ENCODE data around the gene MMP24.
A peak's percentile ranks its signal among the peaks of the same experiment; 100 is the strongest.

MMP24 gene

GRCh38 chr20:35235881-35236280, 9.4 kb downstream of the MMP24 start:
- no peaks in the 10 kb centered on the region for H3K27me3 ChIP-seq (ENCODE audit: insufficient read depth, low read length)
- H2AK5ac ChIP-seq (ENCODE audit: low read length) = no peak overlapping the region
- H2BK12ac ChIP-seq (ENCODE audit: low read length) = no peak overlapping the region
- WGBS (ENCODE audit: extremely low coverage, insufficient coverage, insufficient read length) = no CpG with 5 or more reads among the region's 6 CpGs
- H3K9ac ChIP-seq (ENCODE audit: low read length) = no peak overlapping the region
- peaks cover 3% of the 10 kb centered on the region for H3K9me3 ChIP-seq (ENCODE audit: insufficient read depth, low read depth, low read length)
- no peak overlapping the region for H4K12ac ChIP-seq (ENCODE audit: low read depth, low read length)
- DNase-seq = no peak
- H3K4me2 ChIP-seq (ENCODE audit: low read length) = no peak overlapping the region
- H4K8ac ChIP-seq (ENCODE audit: low read depth, low read length) = no peak overlapping the region
- peaks cover 6 to 8% of the 10 kb centered on the region in 2 experiments for H3K4me1 ChIP-seq (ENCODE audit: control insufficient read depth in 1 of 2, insufficient read depth in 2 of 2, low read length in 2 of 2)
- H3K14ac ChIP-seq (ENCODE audit: low read length) = no peak overlapping the region
- no peak overlapping the region for H2BK120ac ChIP-seq (ENCODE audit: insufficient read depth, low read length, poor library complexity)
- H3K79me1 ChIP-seq (ENCODE audit: low read length) = no peaks in the 10 kb centered on the region
- no peaks in the 10 kb centered on the region for H3K79me2 ChIP-seq (ENCODE audit: control insufficient read depth, insufficient read depth, low read length, poor library complexity)
- no peaks in the 10 kb centered on the region for H3K36me3 ChIP-seq (ENCODE audit: control insufficient read depth in 1 of 2, insufficient read depth in 2 of 2, low read length in 2 of 2)
- no peak overlapping the region for H2AFZ ChIP-seq (ENCODE audit: insufficient read depth, low read length, poor library complexity)
- no peak overlapping the region for H3K4ac ChIP-seq (ENCODE audit: low read depth, low read length)
- no peak overlapping the region for H3K27ac ChIP-seq (ENCODE audit: low read depth, low read length)
- no peak overlapping the region for H3K18ac ChIP-seq (ENCODE audit: low read length)
- no peak overlapping the region for H2BK5ac ChIP-seq (ENCODE audit: low read depth, low read length, poor library complexity)
- no peak overlapping the region for H3K4me3 ChIP-seq (ENCODE audit: low read depth, low read length)
- H4K91ac ChIP-seq (ENCODE audit: low read depth, low read length) = no peak overlapping the region
- no peak overlapping the region for H3K23ac ChIP-seq (ENCODE audit: low read length)

GRCh38 chr20:35237486-35237885, 11.0 kb downstream of the MMP24 start:
- H3K36me3 ChIP-seq (ENCODE audit: control insufficient read depth in 1 of 2, insufficient read depth in 2 of 2, low read length in 2 of 2) = no peaks in the 10 kb centered on the region
- H2BK12ac ChIP-seq (ENCODE audit: low read length) = no peak overlapping the region
- peaks cover 12 to 13% of the 10 kb centered on the region in 2 experiments for H3K4me1 ChIP-seq (ENCODE audit: control insufficient read depth in 1 of 2, insufficient read depth in 2 of 2, low read length in 2 of 2)
- H3K18ac ChIP-seq (ENCODE audit: low read length) = no peak overlapping the region
- H3K23ac ChIP-seq (ENCODE audit: low read length) = no peak overlapping the region
- peak; percentile 27 to 78 for DNase-seq
- H3K4me3 ChIP-seq (ENCODE audit: low read depth, low read length) = no peak overlapping the region
- no peak overlapping the region for H3K4me2 ChIP-seq (ENCODE audit: low read length)
- H3K4ac ChIP-seq (ENCODE audit: low read depth, low read length) = no peak overlapping the region
- H3K14ac ChIP-seq (ENCODE audit: low read length) = no peak overlapping the region
- no peaks in the 10 kb centered on the region for H3K79me2 ChIP-seq (ENCODE audit: control insufficient read depth, insufficient read depth, low read length, poor library complexity)
- no peak overlapping the region for H4K12ac ChIP-seq (ENCODE audit: low read depth, low read length)
- H4K91ac ChIP-seq (ENCODE audit: low read depth, low read length) = no peak overlapping the region
- H3K27ac ChIP-seq (ENCODE audit: low read depth, low read length) = no peak overlapping the region
- no peak overlapping the region for H4K8ac ChIP-seq (ENCODE audit: low read depth, low read length)
- no peak overlapping the region for H2AK5ac ChIP-seq (ENCODE audit: low read length)
- H2AFZ ChIP-seq (ENCODE audit: insufficient read depth, low read length, poor library complexity) = no peak overlapping the region
- no peak overlapping the region for H3K9ac ChIP-seq (ENCODE audit: low read length)
- H2BK120ac ChIP-seq (ENCODE audit: insufficient read depth, low read length, poor library complexity) = no peak overlapping the region
- peaks cover 3% of the 10 kb centered on the region for H3K9me3 ChIP-seq (ENCODE audit: insufficient read depth, low read depth, low read length)
- H3K27me3 ChIP-seq (ENCODE audit: insufficient read depth, low read length) = no peaks in the 10 kb centered on the region
- H3K79me1 ChIP-seq (ENCODE audit: low read length) = no peaks in the 10 kb centered on the region
- H2BK5ac ChIP-seq (ENCODE audit: low read depth, low read length, poor library complexity) = no peak overlapping the region

GRCh38 chr20:35238170-35238569, 11.7 kb downstream of the MMP24 start:
- H2BK12ac ChIP-seq (ENCODE audit: low read length) = no peak overlapping the region
- no peak overlapping the region for H3K14ac ChIP-seq (ENCODE audit: low read length)
- H3K79me1 ChIP-seq (ENCODE audit: low read length) = no peaks in the 10 kb centered on the region
- no peak overlapping the region for H3K23ac ChIP-seq (ENCODE audit: low read length)
- peaks cover 12 to 13% of the 10 kb centered on the region in 2 experiments for H3K4me1 ChIP-seq (ENCODE audit: control insufficient read depth in 1 of 2, insufficient read depth in 2 of 2, low read length in 2 of 2)
- no peak for DNase-seq
- H3K4me2 ChIP-seq (ENCODE audit: low read length) = no peak overlapping the region
- no peak overlapping the region for H3K27ac ChIP-seq (ENCODE audit: low read depth, low read length)
- no CpG with 5 or more reads among the region's 4 CpGs for WGBS (ENCODE audit: extremely low coverage, insufficient coverage, insufficient read length)
- H2BK120ac ChIP-seq (ENCODE audit: insufficient read depth, low read length, poor library complexity) = no peak overlapping the region
- no peak overlapping the region for H3K4ac ChIP-seq (ENCODE audit: low read depth, low read length)
- H2AK5ac ChIP-seq (ENCODE audit: low read length) = no peak overlapping the region
- no peak overlapping the region for H4K91ac ChIP-seq (ENCODE audit: low read depth, low read length)
- H3K36me3 ChIP-seq (ENCODE audit: control insufficient read depth in 1 of 2, insufficient read depth in 2 of 2, low read length in 2 of 2) = no peaks in the 10 kb centered on the region
- no peaks in the 10 kb centered on the region for H3K79me2 ChIP-seq (ENCODE audit: control insufficient read depth, insufficient read depth, low read length, poor library complexity)
- H3K9ac ChIP-seq (ENCODE audit: low read length) = no peak overlapping the region
- peaks cover 1% of the 10 kb centered on the region for H3K9me3 ChIP-seq (ENCODE audit: insufficient read depth, low read depth, low read length)
- no peaks in the 10 kb centered on the region for H3K27me3 ChIP-seq (ENCODE audit: insufficient read depth, low read length)
- no peak overlapping the region for H2AFZ ChIP-seq (ENCODE audit: insufficient read depth, low read length, poor library complexity)
- H2BK5ac ChIP-seq (ENCODE audit: low read depth, low read length, poor library complexity) = no peak overlapping the region
- no peak overlapping the region for H3K4me3 ChIP-seq (ENCODE audit: low read depth, low read length)
- no peak overlapping the region for H4K8ac ChIP-seq (ENCODE audit: low read depth, low read length)
- no peak overlapping the region for H3K18ac ChIP-seq (ENCODE audit: low read length)
- H4K12ac ChIP-seq (ENCODE audit: low read depth, low read length) = no peak overlapping the region

GRCh38 chr20:35238735-35239134, 12.2 kb downstream of the MMP24 start:
- no peak overlapping the region for H3K23ac ChIP-seq (ENCODE audit: low read length)
- no peak overlapping the region for H4K91ac ChIP-seq (ENCODE audit: low read depth, low read length)
- H3K27me3 ChIP-seq (ENCODE audit: insufficient read depth, low read length) = no peaks in the 10 kb centered on the region
- peaks cover 12 to 13% of the 10 kb centered on the region in 2 experiments for H3K4me1 ChIP-seq (ENCODE audit: control insufficient read depth in 1 of 2, insufficient read depth in 2 of 2, low read length in 2 of 2)
- peaks cover 1% of the 10 kb centered on the region for H3K9me3 ChIP-seq (ENCODE audit: insufficient read depth, low read depth, low read length)
- H2BK12ac ChIP-seq (ENCODE audit: low read length) = no peak overlapping the region
- no peak overlapping the region for H2AFZ ChIP-seq (ENCODE audit: insufficient read depth, low read length, poor library complexity)
- WGBS (ENCODE audit: extremely low coverage, insufficient coverage, insufficient read length) = no CpG with 5 or more reads among the region's 5 CpGs
- no peak overlapping the region for H3K18ac ChIP-seq (ENCODE audit: low read length)
- no peak overlapping the region for H3K27ac ChIP-seq (ENCODE audit: low read depth, low read length)
- DNase-seq = no peak
- H3K36me3 ChIP-seq (ENCODE audit: control insufficient read depth in 1 of 2, insufficient read depth in 2 of 2, low read length in 2 of 2) = no peaks in the 10 kb centered on the region
- no peak overlapping the region for H4K12ac ChIP-seq (ENCODE audit: low read depth, low read length)
- no peak overlapping the region for H3K4me2 ChIP-seq (ENCODE audit: low read length)
- H4K8ac ChIP-seq (ENCODE audit: low read depth, low read length) = no peak overlapping the region
- H2BK5ac ChIP-seq (ENCODE audit: low read depth, low read length, poor library complexity) = no peak overlapping the region
- H3K79me2 ChIP-seq (ENCODE audit: control insufficient read depth, insufficient read depth, low read length, poor library complexity) = no peaks in the 10 kb centered on the region
- no peak overlapping the region for H3K14ac ChIP-seq (ENCODE audit: low read length)
- H3K4ac ChIP-seq (ENCODE audit: low read depth, low read length) = no peak overlapping the region
- H2BK120ac ChIP-seq (ENCODE audit: insufficient read depth, low read length, poor library complexity) = no peak overlapping the region
- no peaks in the 10 kb centered on the region for H3K79me1 ChIP-seq (ENCODE audit: low read length)
- H3K9ac ChIP-seq (ENCODE audit: low read length) = no peak overlapping the region
- no peak overlapping the region for H3K4me3 ChIP-seq (ENCODE audit: low read depth, low read length)
- H2AK5ac ChIP-seq (ENCODE audit: low read length) = no peak overlapping the region
